Measurements from ENCODE around the gene SH3GL2.

SH3GL2 gene

DNA sequence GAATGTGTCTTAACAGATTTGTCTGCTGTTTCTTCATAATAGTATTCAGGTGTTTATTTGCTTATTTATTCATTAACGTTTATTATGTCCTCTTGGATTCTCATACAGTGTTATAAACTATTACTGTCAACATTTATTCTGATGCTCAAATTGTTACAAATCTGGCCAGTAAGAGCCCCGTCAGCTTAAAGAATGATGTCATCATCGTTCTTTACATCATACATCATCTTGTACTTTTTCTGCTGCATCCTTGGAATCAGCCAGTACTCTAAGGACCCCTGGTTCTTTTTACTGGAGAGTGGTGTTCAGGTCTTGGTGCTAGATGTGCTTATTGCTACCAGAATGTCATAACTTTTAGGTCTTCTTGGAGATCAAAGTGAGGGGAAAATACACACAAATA is 86.6 kb downstream of the SH3GL2 start:
- DNase-seq = no peak

DNA sequence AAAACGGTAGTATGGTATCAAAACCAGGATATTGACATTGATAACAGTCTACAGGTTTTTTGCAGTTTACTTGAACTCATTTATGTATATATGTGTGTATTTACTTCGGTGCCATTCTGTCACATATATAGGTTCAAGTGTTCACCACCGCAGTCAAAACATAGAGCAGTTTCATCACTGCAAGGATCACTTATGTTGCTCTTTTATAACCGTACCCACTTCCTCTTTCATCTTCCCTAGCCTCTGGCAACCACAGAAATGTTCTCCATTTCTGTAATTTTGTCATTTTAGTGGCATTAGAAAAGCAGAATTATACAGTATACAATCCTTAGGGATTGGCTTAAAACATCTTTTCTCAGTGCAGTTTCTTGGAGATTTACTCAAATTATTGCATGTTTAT is 90.3 kb downstream of the SH3GL2 start:
- DNase-seq = no peak

DNA sequence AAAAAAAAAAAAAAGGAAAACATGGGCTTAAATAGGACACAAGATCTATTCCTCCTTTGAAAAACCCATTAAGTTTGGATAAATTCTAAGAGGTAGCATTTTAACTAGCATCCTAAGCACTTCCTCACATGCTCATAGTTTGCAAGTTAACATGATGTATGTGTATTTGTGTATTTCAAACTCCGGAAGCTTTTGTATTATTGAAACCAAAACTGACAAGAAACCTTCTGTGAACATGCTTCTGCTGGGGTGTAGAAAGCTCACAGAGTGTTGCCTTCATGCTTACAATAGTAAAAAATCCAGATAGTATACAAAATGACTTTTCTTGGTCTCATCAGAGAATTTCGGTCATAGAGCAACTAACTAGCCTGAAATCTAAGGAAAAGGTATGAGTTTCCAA is 103.8 kb downstream of the SH3GL2 start:
- no peak for DNase-seq

DNA sequence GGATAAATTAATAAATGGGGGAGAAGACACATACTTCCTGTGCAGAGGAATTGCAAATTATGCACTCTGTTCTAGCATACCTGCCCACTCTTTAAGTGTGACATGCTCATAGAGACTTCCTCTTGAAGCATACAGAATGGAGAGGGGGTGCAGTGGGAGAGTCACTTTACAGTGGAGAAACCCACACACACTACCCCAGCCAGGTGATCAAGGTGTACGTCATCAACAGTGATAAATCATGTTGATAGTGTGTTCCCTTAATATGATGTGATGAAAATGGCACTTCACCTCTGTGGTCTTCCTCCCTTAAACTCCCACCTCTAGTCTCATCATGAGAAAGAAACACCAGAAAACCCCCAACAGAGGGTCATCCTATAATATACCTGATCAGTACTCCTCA is 110.0 kb downstream of the SH3GL2 start:
- no peak for DNase-seq

DNA sequence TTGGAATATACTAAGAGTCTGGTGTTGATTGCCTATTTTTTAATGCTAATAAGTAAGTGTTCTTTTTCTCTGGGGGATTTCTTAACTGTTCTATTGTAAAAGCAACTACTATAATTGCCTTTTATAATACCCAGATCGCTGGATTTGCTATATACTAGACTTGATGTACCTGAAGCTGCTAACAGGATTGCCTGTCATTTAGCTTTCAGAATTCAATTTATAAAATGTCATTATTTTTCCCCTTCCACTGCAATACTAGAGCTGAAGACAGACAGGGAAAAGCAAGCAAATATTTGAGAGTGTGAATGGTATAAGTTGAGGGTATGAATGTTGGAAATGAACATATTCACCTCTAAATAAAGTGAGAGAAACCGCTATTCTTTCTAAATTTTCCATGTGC is 115.5 kb downstream of the SH3GL2 start:
- DNase-seq = no peak

DNA sequence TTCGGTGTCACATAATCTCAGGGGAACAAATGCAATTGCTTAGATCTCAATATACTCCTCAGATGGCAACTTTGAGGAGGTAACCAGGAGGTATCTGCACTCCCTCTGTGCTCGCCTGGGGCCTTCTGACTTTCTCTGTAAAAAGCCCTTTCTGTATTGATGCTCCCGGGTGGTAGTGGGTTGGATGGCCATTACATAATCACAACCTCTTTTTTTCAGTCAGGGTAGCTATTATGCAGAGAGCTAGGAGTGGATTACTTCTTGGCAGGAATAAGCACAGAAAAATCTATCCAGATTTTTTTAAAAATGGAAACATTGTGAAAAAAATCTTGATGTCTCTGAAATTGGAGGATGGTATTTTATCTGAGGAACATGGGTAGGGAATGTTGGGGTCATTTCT is 116.6 kb downstream of the SH3GL2 start:
- no peak for DNase-seq

DNA sequence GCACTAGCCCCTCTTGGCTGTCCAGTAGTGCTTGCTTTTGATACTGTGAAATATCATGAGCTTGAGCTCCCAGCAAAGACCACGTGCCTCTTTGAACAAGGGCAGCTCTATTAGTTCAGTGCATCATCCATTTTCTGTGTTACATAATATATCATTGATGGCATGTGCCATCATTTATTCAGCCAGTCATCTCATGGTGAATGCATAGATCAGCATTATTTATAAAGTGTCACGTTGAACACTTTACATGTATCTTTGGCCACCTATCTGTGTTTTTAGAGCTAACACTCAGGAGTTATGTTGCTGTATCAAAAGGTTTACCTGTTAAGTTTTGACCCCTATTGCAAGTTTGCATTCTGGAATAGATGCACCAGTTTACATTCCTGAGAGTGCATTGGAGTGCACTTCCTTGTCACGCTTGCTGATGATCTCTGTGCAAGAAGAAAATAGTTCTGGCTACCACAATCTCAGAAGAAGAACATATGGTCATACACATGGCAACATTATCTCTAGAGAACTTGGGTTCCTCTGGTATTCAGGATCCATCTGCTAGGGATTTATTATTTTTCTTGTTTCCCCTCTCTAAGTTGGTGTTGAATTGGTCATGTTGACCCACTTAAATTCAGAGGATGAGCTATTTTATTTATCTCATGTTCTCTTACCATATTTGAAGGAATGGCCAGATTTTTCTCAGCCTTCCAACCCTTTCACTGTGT is 120.9 kb downstream of the SH3GL2 start:
- DNase-seq = no peak

DNA sequence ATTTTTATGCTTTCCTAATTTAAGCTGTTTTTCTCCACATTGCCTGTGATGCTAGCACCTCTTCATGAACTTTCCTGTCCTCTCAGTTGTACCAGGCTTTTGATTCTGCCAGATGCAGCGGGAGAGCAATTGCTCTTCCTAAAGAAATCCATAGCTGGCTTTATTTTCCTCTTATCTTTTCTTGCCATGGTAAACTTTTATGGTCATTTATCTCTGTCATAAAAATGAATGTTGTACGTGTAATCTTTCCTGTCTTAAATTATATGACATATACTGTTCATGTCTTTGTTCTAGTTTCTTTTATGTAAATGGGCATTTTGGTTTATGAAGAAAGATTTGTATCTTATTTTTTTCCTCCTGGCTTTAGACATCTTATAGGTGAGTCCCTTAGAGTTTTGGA is 127.5 kb downstream of the SH3GL2 start:
- no peak for DNase-seq

DNA sequence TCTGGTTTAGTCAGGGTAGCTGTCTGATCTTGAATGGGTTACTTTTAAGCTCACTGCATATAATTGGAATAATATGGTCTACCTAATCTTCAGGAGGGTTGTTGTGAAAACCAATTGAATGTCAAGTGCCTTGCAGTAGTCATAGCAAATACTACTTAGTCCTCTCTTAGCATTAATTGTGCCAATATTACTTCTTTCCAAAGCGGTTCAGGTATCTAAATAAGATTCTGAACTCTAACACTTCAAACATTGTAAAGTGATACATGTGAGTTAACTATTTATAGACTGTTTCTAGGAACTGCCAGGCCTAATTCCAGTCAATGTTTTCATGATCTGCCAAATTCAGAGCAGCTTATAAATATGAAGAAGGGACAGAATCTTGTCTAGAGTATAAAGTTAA is 140.2 kb downstream of the SH3GL2 start:
- DNase-seq = no peak

DNA sequence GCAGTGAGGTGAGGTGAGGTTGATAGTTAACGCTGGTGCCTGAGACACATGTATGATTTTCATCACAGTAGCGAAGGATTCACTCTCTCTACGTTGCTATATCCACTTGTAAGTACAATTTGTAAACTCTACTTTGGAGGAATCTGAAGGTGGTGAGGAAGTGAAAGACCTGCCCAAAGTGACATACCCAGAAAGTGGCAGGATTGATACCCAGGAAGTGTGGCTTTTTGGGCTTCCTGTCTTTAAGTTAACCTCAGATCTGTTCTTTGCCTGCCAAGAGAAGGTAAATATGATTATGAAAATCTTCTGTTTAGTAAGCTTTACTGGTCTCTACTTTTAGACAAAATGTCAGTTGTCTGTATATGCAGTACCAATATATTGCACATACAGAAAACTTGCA is 143.1 kb downstream of the SH3GL2 start:
- DNase-seq = no peak

DNA sequence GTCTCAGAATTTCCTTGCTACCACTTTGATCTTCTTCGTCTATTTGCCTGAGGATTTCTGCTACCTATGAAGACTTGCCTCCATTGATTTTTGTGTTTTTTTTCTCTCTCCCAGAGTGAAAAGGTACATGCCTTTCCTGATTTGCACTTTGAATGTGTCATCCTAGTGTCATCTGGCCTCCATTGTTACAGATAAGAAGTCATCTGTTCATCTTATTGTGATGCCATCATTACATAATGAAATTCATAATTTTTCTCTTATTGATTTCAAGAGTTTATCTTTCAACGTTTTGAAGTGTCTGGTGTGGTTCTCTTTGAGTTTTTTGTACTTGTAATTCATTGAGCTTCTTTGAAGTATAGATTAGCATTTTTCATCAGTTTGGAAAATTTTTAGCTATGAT is 144.8 kb downstream of the SH3GL2 start:
- no peak for DNase-seq

DNA sequence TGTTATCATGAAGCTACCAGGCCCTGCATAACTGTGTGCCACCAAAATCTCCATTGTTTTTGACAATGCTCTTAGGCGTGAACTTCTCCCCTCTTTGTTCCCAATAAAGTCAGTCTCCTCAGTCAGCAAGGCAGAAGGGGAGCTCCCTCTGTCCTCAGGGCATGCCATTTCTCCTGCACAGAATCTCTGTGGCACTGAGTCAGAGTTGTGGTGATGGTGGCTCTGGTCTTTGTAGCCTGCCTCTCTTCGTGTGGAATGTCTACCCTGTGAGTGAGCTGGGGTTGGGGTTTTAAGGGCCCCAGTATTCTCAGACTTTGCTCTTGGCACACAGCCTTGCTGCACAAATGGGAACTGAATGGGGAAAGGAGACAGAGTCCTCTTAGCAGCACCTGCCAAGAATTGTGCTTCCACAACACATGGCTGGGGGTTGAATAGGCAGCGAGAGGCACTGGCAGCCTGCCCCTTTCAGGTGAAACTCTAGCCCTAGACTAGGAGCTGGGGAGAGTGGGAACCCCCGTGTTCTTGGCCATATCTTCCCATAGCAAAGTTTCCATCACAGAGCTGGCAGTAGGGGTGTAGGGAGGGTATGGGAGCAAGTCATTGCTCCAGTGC is 146.6 kb downstream of the SH3GL2 start:
- no peak for DNase-seq

DNA sequence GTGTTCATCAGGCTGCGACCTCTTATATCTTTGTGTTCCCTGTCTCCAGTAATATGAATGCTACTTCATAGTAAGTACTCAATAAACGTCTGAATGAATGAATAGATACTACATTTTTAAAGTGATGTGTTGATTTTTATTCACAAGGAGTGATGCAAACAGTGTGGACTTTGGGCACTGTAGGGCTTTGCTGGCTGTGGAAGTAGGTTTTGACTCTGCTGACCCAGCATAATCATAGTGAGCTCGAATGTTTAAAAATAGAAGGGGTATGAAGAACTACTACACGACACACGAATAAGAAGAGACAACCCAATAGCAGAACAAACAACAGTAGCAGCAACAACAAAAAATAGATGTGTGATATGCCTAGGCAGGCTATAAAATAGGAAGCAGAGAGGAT is 147.4 kb downstream of the SH3GL2 start:
- DNase-seq = no peak

DNA sequence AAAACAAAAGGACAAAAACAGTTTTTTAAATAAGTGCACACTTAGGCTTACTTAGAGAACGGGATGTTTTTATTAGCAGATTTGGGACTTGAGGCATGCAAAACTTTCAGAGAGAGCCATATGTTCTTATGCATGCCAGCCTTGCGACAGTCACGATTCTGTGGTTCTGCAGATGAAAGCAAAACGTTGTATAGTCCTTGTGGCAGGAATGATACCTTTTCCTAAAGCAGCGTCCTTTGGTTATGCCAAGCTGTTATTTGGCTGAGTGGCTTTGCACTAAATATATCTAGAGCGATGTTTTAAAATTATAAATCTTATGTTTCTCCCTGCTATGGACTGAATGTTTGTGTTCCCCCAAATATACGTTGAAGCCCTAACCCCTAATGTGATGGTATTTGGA is 152.0 kb downstream of the SH3GL2 start:
- DNase-seq = no peak

DNA sequence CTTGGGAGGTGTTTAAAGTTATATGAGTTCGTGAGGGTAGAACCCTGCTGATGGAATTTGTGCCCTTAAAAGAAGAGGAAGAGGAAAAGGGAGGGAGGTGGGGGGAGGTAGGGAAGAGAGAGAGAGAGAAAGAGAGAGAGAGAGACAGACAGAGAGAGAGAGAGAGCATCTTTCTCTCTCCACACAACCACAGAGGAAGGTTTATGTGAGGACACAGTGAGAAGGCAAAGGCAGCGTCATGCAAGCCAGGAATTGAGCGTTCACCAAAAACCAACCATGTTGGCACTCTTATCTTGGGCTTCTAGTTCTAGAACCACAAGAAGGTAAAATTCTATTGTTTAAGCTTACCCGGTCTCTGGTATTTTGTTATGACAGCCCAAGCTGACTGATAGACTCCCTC is 152.4 kb downstream of the SH3GL2 start:
- no peak for DNase-seq

DNA sequence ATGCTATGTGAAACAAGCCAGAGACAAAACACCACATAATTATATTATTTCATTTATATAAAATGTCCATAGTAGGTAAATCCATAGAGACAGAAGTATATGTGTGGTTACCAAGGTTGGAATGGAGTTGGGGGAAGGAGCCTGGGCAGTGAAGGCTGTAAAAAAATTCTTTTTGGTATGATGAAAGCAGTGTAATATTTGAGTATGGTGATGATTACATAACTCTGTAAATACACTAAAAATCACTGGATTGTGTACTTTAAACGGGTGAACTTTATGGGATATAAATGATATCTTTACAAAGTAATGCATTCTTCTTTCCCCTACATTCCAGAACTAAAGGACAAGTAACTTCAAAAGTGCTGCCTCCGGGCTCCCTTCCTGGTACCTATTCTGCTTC is 155.8 kb downstream of the SH3GL2 start:
- no peak for DNase-seq

DNA sequence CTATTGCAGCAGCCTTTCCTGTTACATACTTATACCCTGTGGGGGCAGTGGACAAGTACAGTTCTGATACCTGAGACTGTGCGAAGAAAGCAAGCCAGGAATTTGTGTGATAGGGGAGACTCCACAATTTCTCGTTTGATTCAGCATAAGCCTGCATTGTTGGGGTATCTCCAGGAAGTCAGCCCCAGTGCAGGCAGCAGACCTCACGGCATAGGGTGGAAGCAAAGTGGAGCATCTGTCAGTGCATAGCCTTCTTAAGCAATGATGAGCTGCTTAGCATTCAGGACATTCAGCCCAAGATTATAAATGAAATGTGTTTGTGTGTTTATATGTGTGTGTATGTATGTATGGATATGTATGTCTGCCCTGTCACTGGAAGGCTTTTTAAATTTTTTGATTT is 157.0 kb downstream of the SH3GL2 start:
- no peak for DNase-seq

DNA sequence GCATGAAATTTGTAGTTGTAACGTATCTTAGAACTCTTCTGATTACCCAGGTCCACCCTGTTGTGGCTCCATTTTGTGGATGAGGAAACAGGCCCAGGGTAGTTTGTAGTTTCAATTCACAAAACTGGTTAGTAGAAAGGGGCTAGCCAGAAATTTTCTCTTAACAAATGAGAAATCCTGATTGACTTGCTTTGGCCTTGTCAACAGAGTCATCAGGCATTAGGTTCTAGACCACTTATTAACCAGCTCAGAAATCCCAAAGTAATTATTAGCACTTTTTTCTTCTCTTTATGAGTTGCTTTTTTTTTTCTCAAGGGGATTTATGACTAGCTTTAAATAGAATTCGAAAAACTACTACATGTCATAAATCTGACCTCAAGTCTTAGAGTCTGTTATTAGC is 160.2 kb downstream of the SH3GL2 start:
- DNase-seq = no peak

DNA sequence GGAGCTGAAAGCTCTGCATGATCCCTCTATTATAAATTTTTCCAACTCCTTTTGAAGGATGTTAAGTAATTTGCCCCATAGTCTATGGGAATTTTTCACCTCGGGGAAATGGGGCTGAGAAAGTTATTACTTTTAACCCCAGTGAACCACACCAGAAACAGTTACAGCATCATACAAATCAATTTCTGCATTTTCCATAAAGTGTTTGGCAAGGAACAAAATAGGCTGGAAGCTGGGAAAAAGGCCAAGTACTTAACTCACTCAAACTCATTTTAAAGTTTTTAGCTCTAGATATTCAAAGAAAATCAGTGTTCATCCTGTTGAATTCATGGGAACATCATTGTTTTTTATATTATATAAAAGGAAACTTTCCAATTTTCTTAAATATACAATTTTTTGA is 160.9 kb downstream of the SH3GL2 start:
- no peak for DNase-seq

DNA sequence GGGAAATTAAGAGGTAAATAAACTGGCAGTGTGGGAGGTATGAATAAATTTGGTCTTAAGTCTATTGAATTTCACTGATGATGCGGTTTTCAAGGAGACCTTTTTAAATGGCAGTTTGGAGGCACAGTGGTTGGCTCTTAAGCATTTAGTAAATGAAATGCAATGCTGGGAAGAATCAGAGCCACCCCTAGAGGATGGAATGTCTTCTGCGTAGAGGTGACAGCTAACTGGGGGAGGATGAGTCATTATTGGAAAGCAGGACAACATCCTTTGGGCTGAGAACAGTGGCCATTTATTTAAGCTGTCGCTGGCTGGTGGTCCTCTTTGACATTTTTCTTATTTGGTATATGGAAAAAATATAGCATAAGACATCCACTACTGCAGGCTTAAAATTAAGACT is 163.2 kb downstream of the SH3GL2 start:
- DNase-seq = no peak

DNA sequence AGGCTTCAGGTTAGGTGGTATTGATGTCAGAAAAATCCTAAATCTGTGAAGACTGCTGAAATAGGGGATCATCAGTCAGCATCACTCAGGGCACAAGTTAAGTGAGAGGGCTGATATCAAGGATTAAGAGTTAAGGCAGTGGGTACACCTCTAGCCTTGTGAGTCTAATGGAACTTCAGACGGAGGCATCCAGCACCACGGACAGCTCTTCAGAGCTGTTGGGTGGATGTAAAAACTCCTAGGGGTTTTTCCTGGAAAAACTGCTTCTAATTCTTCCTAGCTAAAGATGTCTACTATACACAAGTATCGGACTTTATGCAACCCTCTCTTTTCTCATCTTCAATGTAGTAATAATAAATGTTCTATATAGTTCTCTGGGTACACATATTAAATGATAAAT is 165.9 kb downstream of the SH3GL2 start:
- no peak for DNase-seq

DNA sequence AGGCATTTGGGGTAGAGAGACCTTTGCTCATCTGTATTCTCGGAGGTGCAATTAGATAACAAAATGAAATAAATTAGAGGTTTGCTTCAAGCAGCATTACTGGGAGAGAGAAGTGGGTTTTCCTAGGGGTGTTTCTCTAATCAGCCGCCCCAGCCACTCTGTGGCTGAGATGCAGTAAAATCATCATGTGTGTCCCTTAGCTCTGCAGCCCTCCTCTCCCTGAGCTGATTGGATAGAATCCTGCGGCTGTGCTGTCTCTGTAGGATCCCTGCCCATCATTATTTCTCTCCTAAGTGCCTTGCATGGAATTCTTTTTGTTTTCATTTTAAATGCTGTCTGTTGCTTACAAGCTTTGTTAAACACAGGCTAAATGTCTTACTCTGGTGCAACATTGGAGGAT is 171.4 kb downstream of the SH3GL2 start:
- DNase-seq = no peak

DNA sequence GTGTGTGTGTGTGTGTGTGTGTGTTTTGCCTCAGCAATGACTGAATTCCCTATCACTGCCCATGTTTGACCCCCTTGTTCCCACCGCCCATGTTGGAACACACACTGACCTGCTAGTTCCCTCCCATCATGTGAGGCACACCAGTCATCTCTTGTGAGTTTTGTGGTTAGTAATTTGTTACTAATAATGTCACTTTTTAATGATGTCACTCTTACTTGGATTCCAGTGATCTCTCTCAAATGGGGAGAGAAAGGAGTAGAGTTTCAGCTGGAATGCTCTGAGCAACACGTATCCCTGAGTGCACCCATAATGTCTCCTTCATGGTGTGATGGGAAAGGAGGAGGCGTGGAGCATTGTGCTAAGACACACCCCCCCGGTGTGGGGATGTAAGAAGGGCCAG is 172.6 kb downstream of the SH3GL2 start:
- no peak for DNase-seq

DNA sequence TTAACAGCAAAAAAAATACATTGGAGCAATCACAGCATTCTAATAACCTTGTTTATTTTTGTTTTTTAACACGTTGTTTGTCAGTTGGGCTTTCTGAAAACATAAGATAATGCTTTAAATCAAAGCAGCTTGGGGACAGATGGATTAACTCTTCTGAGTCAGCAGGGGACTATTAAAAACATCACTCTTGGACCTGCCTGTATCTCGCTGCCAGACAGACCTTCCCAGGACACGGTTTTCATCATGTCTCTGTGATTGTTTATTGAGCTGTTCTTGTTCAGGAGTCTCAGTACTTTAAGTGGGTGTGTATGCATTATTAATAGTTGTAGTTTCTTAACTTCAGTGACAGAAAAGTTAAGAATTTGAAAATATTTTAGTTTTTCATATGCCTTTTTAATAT is 173.2 kb downstream of the SH3GL2 start:
- DNase-seq = no peak

DNA sequence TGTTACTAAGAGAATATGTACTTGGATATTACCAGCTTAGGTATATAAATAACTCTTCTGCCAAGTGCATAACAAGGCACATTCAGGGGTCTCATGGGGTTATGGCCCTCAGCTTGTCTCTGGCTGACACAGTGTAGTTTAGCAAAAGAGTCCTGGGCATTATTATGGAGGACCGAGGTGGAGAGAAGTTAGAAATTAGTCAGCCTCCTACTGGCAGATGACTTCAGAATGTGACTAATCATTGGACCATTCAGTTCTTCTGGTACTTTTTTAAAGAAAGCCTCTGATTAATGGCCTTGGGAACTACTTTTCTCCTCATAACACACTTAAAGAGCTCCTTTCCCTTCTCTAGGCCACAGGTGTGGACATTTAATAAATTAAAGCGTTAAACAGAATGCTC is 178.9 kb downstream of the SH3GL2 start:
- no peak for DNase-seq
